GM12878 (cell line): ENCODE measurements around the gene TMEM175. TPM values are rescaled to one million over a fixed set of nuclear protein-coding genes. Genes with fewer than 3 reads are reported as not detected.

Experiments
- ATAC-seq: fragments of 200-7000 bp; cut with Tn5 transposase; 3 replicates; pipeline ENCODE4 v1.9.1; 2020; ENCODE audit warnings: mild to moderate bottlenecking, moderate library complexity
- BruUV-seq: library from RNA; stranded (reverse); fragments of 400-500 nt; replicated peaks from 2 replicates; lab custom pipeline; 2021; lab: Mats Ljungman, UMichigan
- CTCF ChIA-PET: fragments of 300-600 bp; sonication (Branson Sonifier 250); formaldehyde crosslinking; extraction: SDS; loops from one replicate; lab custom pipeline; 2021; ENCODE audit warnings: inconsistent platforms; lab: Yijun Ruan, JAX
- POLR2A ChIA-PET: fragments of 350-600 bp; formaldehyde crosslinking; extraction: SDS; loops from one replicate; lab custom pipeline; 2021; ENCODE audit warnings: inconsistent platforms; lab: Charles Lee
- RAD21 ChIA-PET: fragments of 300-600 bp; sonication (Branson Sonifier 250); formaldehyde crosslinking; loops from one replicate; lab custom pipeline; 2023; ENCODE audit warnings: antibody characterized with exemption; ENCODE audit not compliant: unreplicated experiment; lab: Charles Lee
- SMC1A ChIA-PET: fragments of 300-600 bp; sonication (Branson Sonifier 250); formaldehyde crosslinking; loops from one replicate; lab custom pipeline; 2023; ENCODE audit not compliant: unreplicated experiment, uncharacterized antibody; lab: Charles Lee
- DNase-seq: peaks from one replicate; pipeline ENCODE4 v3.0.0-alpha.2; 2011; ENCODE audit warnings: low read depth, low spot score
- FAIRE-seq: peaks from 3 replicates; lab custom pipeline; 2011; peaks lifted over from hg19 to GRCh38; lab: Jason Lieb, UNC
- H2AFZ ChIP-seq: 2 replicates; pipeline ENCODE4 v1.6.0; 2011; ENCODE audit warnings: low read depth, low read length, control low read depth; ENCODE audit not compliant: control insufficient read depth
- H3K27ac ChIP-seq: 2 replicates; pipeline ENCODE4 v1.5.1; 2011; ENCODE audit warnings: control low read depth; ENCODE audit not compliant: control insufficient read depth, insufficient read depth
- H3K27me3 ChIP-seq, 2 experiments: replicated peaks in 1 of 2; 2 replicates each; pipeline versions ENCODE4 v1.6.0 to v1.6.1; 2011; ENCODE audit warnings: low read length in 1 of 2; ENCODE audit not compliant: control insufficient read depth in 2 of 2, insufficient read depth in 2 of 2
- H3K36me3 ChIP-seq, 2 experiments: 2 replicates each; pipeline ENCODE4 v1.5.1; 2011; ENCODE audit warnings: low read length in 1 of 2; ENCODE audit not compliant: control insufficient read depth in 2 of 2, insufficient read depth in 2 of 2
- H3K4me1 ChIP-seq: 2 replicates; pipeline ENCODE4 v1.6.1; 2011; ENCODE audit warnings: mild to moderate bottlenecking, low read length, moderate library complexity, mixed read lengths; ENCODE audit not compliant: control insufficient read depth, insufficient read depth
- H3K4me2 ChIP-seq: 2 replicates; pipeline ENCODE4 v1.6.0; 2011; ENCODE audit warnings: control low read depth; ENCODE audit not compliant: control insufficient read depth, insufficient read depth
- H3K4me3 ChIP-seq: fragments of 200-600 bp; sonication (generic); 2 replicates; pipeline ENCODE4 v1.5.1; 2016
- H3K79me2 ChIP-seq: 2 replicates; pipeline ENCODE4 v1.6.0; 2011; ENCODE audit warnings: low read length; ENCODE audit not compliant: control insufficient read depth, insufficient read depth
- H3K9ac ChIP-seq: 2 replicates; pipeline ENCODE4 v1.8.0; 2011; ENCODE audit warnings: low read length, control low read depth, mixed read lengths; ENCODE audit not compliant: control insufficient read depth, insufficient read depth
- H3K9me3 ChIP-seq: replicated peaks from 3 replicates; pipeline ENCODE4 v1.5.1; 2011; ENCODE audit warnings: mild to moderate bottlenecking, low read length; ENCODE audit not compliant: control insufficient read depth, insufficient read depth
- H4K20me1 ChIP-seq: 2 replicates; pipeline ENCODE4 v1.6.0; 2011; ENCODE audit not compliant: control insufficient read depth, insufficient read depth
- BRCA1 ChIP-seq: IDR thresholded peaks from 2 replicates; pipeline ENCODE4 v1.6.1; 2011; ENCODE audit warnings: low read depth, low read length, improper control_type of control experiment
- CBX5 ChIP-seq: sonication (generic); IDR thresholded peaks from 2 replicates; pipeline ENCODE4 v1.6.1; 2016; ENCODE audit warnings: low read depth, moderate library complexity, mild to moderate bottlenecking, inconsistent platforms
- DPF2 ChIP-seq: fragments of 450-650 bp; IDR thresholded peaks from 2 replicates; pipeline ENCODE4 v1.6.1; 2017; ENCODE audit warnings: mild to moderate bottlenecking
- EP300 ChIP-seq, 2 experiments: fragments of 150-350 bp in 1 of 2; IDR thresholded peaks; 2 replicates each; pipeline ENCODE4 v1.6.1; 2011 to 2012; ENCODE audit warnings: low read depth in 2 of 2, low read length in 2 of 2, borderline replicate concordance in 1 of 2, improper control_type of control experiment in 1 of 2, inconsistent platforms in 1 of 2; ENCODE audit not compliant: control insufficient read depth in 1 of 2
- ETV6 ChIP-seq, 2 experiments: fragments of 450-650 bp in 1 of 2; IDR thresholded peaks in 1 of 2; conservative IDR thresholded peaks in 1 of 2; 2 replicates each; pipeline ENCODE4 v1.6.1; 2014; ENCODE audit warnings: antibody characterized with exemption in 1 of 2, borderline replicate concordance in 1 of 2, low read depth in 1 of 2, mild to moderate bottlenecking in 1 of 2, moderate library complexity in 1 of 2
- PAX5 ChIP-seq: IDR thresholded peaks from 2 replicates; pipeline ENCODE4 v1.6.1; 2011; ENCODE audit warnings: low read depth, low read length, borderline replicate concordance
- PAX8 ChIP-seq: fragments of 450-650 bp; IDR thresholded peaks from 2 replicates; pipeline ENCODE4 v1.6.1; 2017; ENCODE audit warnings: mild to moderate bottlenecking, moderate library complexity
- PML ChIP-seq: IDR thresholded peaks from 2 replicates; pipeline ENCODE4 v1.6.1; 2012; ENCODE audit warnings: low read length, inconsistent platforms
- POLR2A ChIP-seq: IDR thresholded peaks from 2 replicates; pipeline ENCODE4 v1.6.1; 2011; ENCODE audit warnings: low read depth, mild to moderate bottlenecking, low read length
- TARDBP ChIP-seq: IDR thresholded peaks from 2 replicates; pipeline ENCODE4 v1.6.1; 2016; ENCODE audit warnings: borderline replicate concordance
- YY1 ChIP-seq: IDR thresholded peaks from 2 replicates; pipeline ENCODE4 v1.6.1; 2011; ENCODE audit warnings: low read depth, mild to moderate bottlenecking, low read length
- ZNF24 ChIP-seq: fragments of 450-650 bp; IDR thresholded peaks from 2 replicates; pipeline ENCODE4 v1.6.1; 2017; ENCODE audit warnings: antibody characterized with exemption, mild to moderate bottlenecking
- WGBS: methylation state at CpG from one replicate; pipeline ENCODE4 v1.1.6; 2016; ENCODE audit warnings: low lambda C conversion rate; ENCODE audit not compliant: insufficient replicate concordance, insufficient coverage; ENCODE audit errors: missing lambda C conversion rate; 5-methylcytosine and 5-hydroxymethylcytosine counted together
- in situ Hi-C: fragments of 300-500 bp; cut with MboI; formaldehyde crosslinking; loops from 9 replicates; pipeline ENCODE4 v1.14.3; 2018; ENCODE audit warnings: mixed read lengths
- intact Hi-C: fragments of 100-400 bp; cut with micrococcal nuclease; formaldehyde crosslinking; loops from one replicate; pipeline ENCODE4 v1.14.2; 2022; ENCODE audit not compliant: unreplicated experiment
- polyA plus RNA-seq, 11 experiments: library from polyadenylated mRNA; depleted of rRNA in 4 of 11; unstranded in 6 of 11; stranded (reverse) in 5 of 11; fragments of >200 nt; fragmentation: Nextera tagmentation in 4 of 11; fragmentation: Illumina TruSeq in 1 of 11; extraction: Ambion mirVana in 4 of 11; extraction: Trizol in 1 of 11; gene quantifications; 1 replicate in 1 of 11; 2 replicates in 10 of 11; pipeline versions ENCODE4 v1.2.1 to v1.2.3, GENCODE V29; 2011 to 2016; ENCODE audit warnings: inconsistent platforms in 2 of 11, missing spikeins in 2 of 11, low read depth in 1 of 11
- total RNA-seq, 4 experiments: library from RNA; depleted of rRNA in 3 of 4; stranded (reverse); fragments of >200 nt in 3 of 4; fragmentation: Illumina TruSeq in 1 of 4; extraction: Trizol in 1 of 4; gene quantifications; 2 replicates each; pipeline versions ENCODE4 v1.2.1 to v1.2.3, GENCODE V29; 2013 to 2021
- TF ChIP-seq, protein P1 (sequence below): IDR thresholded peaks from 2 replicates; pipeline ENCODE4 v1.6.1; 2012; ENCODE audit warnings: low read depth, low read length, improper control_type of control experiment
- TF ChIP-seq, protein P2 (sequence below): fragments of 150-350 bp; IDR thresholded peaks from 2 replicates; pipeline ENCODE4 v1.6.1; 2016; ENCODE audit warnings: low read depth, low read length
- TF ChIP-seq, protein P3 (sequence below): fragments of 450-650 bp; IDR thresholded peaks from 2 replicates; pipeline ENCODE4 v1.6.1; 2016; ENCODE audit warnings: mild to moderate bottlenecking, moderate library complexity, borderline replicate concordance

TMEM175 gene
- total and polyA plus RNA-seq, 10 of the 15 experiments (the other 5 are each of a cell fraction or from before 2014, with no cell fraction given) = 0.11 to 39.5 (median 22.3) TPM

DNA sequence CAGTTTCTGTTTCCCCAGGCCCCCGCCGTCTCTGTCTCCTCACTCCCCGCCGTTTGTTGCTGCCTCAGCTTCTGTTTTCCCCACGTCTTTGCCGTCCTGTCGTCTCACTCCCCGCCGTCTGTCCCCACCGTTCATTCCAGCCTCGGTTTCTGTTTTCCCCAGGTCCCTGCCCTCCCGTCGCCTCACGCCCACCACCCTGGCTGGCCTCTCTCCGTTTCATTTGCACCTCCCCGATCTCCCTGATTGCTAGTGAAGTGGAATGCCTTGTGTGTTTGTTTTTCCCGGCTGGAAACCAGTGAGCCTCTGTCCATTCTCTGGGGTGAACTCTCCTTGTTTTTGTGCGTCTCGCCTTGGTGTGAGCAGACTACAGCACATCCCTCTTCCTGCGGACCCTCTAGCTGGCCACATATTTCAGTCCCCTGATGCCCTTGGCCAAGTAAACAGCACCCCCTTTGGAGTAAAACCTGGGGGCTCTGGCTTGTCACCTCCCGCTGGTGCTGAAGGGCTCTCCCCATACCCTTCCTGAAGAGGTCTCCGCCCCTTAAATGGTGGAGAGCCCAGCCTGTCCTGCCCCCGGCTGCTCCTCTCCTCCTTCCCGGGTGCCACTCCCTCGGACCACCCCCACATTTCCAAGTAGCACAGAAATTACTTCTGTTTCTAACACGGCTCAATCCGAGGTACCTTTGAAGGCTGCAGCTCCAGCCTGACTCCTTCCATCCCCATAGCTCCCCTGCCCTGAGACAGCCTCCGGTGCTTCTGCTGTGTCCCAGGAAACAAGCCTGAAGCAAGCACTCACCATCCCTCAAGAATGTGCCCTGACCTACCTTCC lies 13.2 kb downstream of the TMEM175 start (continued):
- TF ChIP-seq ETV6 (conservative IDR thresholded peaks at IDR 0.05 in 1 of 2, IDR thresholded peaks at IDR 0.05 in 1 of 2; ENCODE audit: borderline replicate concordance in 1 of 2, low read depth in 1 of 2) (no peak), BRCA1 (no peak), DPF2 (no peak), ZNF24 (no peak), EP300 (IDR thresholded peaks at IDR 0.05; ENCODE audit: borderline replicate concordance in 1 of 2, control insufficient read depth in 1 of 2, low read depth in 2 of 2, low read length in 2 of 2) (no peak), TARDBP (no peak)

DNA sequence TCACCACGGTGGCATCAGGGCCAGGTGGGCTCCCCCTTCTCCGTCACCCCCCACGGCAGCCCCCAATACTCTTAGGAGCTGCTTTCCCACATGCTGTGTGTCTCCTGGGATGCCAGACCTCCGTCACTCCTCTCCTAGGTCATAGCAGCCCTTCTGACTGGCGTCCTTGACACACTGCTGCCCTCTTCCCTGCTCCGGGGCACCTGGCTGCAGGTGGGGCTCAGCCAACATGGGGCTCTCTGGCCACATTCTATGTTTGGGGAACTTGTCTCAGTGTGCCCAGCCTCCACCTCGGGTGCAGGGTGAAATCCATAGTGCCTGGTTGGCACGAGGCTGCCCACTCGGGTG lies 13.8 kb downstream of the TMEM175 start:
- no peaks in the 10 kb centered on the region for H3K4me1 ChIP-seq
- no peaks in the 10 kb centered on the region for H3K79me2 ChIP-seq
- no peak overlapping the region for H2AFZ ChIP-seq
- no peak overlapping the region for H3K4me3 ChIP-seq
- H3K9ac ChIP-seq = no peak overlapping the region
- no peak for ATAC-seq
- DNase-seq = no peak
- FAIRE-seq = no peak
- CTCF ChIA-PET = no interaction called here
- no peak overlapping the region for H3K4me2 ChIP-seq
- no peaks in the 10 kb centered on the region for H3K27me3 ChIP-seq
- no peak overlapping the region for H3K27ac ChIP-seq
- in situ Hi-C loops = no loop called here
- TF ChIP-seq, protein P1, sequence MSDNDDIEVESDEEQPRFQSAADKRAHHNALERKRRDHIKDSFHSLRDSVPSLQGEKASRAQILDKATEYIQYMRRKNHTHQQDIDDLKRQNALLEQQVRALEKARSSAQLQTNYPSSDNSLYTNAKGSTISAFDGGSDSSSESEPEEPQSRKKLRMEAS = no peak
- TF ChIP-seq, protein P2, sequence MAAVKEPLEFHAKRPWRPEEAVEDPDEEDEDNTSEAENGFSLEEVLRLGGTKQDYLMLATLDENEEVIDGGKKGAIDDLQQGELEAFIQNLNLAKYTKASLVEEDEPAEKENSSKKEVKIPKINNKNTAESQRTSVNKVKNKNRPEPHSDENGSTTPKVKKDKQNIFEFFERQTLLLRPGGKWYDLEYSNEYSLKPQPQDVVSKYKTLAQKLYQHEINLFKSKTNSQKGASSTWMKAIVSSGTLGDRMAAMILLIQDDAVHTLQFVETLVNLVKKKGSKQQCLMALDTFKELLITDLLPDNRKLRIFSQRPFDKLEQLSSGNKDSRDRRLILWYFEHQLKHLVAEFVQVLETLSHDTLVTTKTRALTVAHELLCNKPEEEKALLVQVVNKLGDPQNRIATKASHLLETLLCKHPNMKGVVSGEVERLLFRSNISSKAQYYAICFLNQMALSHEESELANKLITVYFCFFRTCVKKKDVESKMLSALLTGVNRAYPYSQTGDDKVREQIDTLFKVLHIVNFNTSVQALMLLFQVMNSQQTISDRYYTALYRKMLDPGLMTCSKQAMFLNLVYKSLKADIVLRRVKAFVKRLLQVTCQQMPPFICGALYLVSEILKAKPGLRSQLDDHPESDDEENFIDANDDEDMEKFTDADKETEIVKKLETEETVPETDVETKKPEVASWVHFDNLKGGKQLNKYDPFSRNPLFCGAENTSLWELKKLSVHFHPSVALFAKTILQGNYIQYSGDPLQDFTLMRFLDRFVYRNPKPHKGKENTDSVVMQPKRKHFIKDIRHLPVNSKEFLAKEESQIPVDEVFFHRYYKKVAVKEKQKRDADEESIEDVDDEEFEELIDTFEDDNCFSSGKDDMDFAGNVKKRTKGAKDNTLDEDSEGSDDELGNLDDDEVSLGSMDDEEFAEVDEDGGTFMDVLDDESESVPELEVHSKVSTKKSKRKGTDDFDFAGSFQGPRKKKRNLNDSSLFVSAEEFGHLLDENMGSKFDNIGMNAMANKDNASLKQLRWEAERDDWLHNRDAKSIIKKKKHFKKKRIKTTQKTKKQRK = no peak
- no peak for TF ChIP-seq PAX8
- no peak for TF ChIP-seq PML
- TF ChIP-seq, protein P3, sequence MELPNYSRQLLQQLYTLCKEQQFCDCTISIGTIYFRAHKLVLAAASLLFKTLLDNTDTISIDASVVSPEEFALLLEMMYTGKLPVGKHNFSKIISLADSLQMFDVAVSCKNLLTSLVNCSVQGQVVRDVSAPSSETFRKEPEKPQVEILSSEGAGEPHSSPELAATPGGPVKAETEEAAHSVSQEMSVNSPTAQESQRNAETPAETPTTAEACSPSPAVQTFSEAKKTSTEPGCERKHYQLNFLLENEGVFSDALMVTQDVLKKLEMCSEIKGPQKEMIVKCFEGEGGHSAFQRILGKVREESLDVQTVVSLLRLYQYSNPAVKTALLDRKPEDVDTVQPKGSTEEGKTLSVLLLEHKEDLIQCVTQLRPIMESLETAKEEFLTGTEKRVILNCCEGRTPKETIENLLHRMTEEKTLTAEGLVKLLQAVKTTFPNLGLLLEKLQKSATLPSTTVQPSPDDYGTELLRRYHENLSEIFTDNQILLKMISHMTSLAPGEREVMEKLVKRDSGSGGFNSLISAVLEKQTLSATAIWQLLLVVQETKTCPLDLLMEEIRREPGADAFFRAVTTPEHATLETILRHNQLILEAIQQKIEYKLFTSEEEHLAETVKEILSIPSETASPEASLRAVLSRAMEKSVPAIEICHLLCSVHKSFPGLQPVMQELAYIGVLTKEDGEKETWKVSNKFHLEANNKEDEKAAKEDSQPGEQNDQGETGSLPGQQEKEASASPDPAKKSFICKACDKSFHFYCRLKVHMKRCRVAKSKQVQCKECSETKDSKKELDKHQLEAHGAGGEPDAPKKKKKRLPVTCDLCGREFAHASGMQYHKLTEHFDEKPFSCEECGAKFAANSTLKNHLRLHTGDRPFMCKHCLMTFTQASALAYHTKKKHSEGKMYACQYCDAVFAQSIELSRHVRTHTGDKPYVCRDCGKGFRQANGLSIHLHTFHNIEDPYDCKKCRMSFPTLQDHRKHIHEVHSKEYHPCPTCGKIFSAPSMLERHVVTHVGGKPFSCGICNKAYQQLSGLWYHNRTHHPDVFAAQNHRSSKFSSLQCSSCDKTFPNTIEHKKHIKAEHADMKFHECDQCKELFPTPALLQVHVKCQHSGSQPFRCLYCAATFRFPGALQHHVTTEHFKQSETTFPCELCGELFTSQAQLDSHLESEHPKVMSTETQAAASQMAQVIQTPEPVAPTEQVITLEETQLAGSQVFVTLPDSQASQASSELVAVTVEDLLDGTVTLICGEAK = no peak
- TF ChIP-seq POLR2A = no peak
- no peak for TF ChIP-seq YY1
- no peak for TF ChIP-seq PAX5
- no peak for TF ChIP-seq CBX5
- TF ChIP-seq, all 136 proteins: peak for 0
- Histone ChIP-seq H3K9me3 (no peaks in the 10 kb centered on the region), H3K36me3 (no peaks in the 10 kb centered on the region), H4K20me1 (no peaks in the 10 kb centered on the region)
- SMC1A ChIA-PET = no interaction called here
- POLR2A ChIA-PET = no interaction called here
- BruUV-seq = no TSS peak
- intact Hi-C loops = no loop called here
- 42% methylated on average over 8 of the region's 9 CpGs for WGBS
- RAD21 ChIA-PET = no interaction called here
